IgD-negative memory B cell (primary cell): ENCODE results near the gene CPT1C. TPM values are rescaled to one million over a fixed set of nuclear protein-coding genes. Genes with fewer than 3 reads are reported as not detected.

Source experiments
- H3K27ac Mint-ChIP-seq, 3 donors: one replicate each; pipeline ENCODE4 v1.8.0; 2020 to 2022; ENCODE audit warnings: mild to moderate bottlenecking in 3 of 3, mixed read lengths in 3 of 3, moderate library complexity in 1 of 3
- H3K27me3 Mint-ChIP-seq: one replicate; pipeline ENCODE4 v1.8.0; 2021; ENCODE audit warnings: mixed read lengths
- H3K36me3 Mint-ChIP-seq: one replicate; pipeline ENCODE4 v1.8.0; 2020; ENCODE audit warnings: mild to moderate bottlenecking, mixed read lengths
- H3K4me1 Mint-ChIP-seq, 3 donors: one replicate each; pipeline ENCODE4 v1.8.0; 2020 to 2022; ENCODE audit warnings: mixed read lengths in 3 of 3, mild to moderate bottlenecking in 1 of 3
- H3K4me3 Mint-ChIP-seq, 4 donors: one replicate each; pipeline ENCODE4 v1.8.0; 2020 to 2022; ENCODE audit warnings: mild to moderate bottlenecking in 4 of 4, mixed read lengths in 4 of 4, moderate library complexity in 3 of 4
- H3K9me3 Mint-ChIP-seq, 3 donors: one replicate each; pipeline ENCODE4 v1.8.0; 2020 to 2021; ENCODE audit warnings: mixed read lengths in 3 of 3, mild to moderate bottlenecking in 1 of 3
- polyA plus RNA-seq: library from polyadenylated mRNA; unstranded; fragments of 300-500 nt; fragmentation: Illumina TruSeq; gene quantifications from one replicate; pipeline ENCODE4 v1.2.3, GENCODE V29; 2021

Gene CPT1C
- polyA plus RNA-seq, 1 donor from 2014 or later: not detected

DNA sequence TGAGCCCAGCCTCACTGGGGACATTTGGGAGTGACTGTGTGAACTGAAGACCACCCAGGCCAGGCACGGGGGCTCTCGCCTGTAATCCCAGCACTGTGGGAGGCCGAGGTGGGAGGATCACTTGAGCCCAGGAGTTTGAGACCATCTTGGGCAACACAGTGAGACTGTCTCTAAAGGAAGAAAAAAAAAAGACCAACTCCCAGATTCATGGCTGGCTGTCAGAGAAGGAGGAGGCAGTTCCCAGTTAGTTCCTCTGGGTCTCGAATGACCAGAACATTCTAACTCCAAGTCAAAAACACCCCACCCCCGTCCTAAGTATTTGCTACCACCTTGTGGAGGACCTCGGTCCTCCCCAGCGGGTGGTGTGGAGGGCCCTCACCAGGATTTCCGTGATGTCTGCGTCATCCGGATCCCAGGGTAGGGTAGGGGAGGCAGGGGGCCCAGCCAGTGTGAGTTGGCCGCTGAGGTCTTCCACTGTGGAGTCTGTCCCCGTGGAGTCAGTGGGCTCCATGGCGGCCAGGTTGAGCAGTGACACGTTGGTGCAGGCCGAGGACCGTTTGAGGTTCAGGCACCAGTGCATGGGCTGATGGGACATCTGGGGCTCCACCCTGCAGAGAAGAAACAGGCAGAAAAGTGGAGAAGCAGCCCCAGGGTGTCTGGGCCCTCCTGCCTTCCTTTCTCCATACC lies 70.9 kb downstream of the CPT1C start:
- Mint-ChIP-seq H3K27ac (no peak overlapping the region), H3K4me1 (peaks cover 0 to 6% (median 6%) of the 10 kb centered on the region in 3 donors), H3K4me3 (peak overlapping the region in 1 of 4 donors; percentile 53), H3K9me3 (no peaks in the 10 kb centered on the region), H3K36me3 (no peaks in the 10 kb centered on the region), H3K27me3 (no peaks in the 10 kb centered on the region)

DNA sequence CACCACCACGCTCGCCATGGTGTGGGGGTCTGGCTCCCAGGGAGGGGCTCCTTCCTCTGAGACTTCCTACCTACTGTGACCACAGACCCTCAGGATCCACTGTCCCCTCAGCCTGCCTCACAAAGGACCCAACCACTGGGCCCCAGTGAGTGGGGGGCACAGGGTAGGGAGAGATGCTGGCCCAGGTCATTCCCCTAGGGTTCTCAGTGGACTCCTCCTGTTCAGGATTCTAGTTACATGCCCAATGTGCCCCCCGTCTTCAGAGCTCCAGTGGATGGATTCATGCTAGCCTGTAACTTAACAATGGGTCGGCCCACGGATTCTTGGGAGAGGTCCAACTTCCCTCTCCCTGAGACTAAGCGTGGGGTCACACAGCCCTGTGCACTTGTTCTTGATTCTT lies 72.3 kb downstream of the CPT1C start, which contains the start of gene TSKS:
Gene TSKS (minus strand): TSS at position 77 of the 400 bp plus-strand sequence. CDS start 59 bp downstream, at position 18.
- H3K4me1 Mint-ChIP-seq: peaks cover 4 to 17% (median 16%) of the 10 kb centered on the region in 3 donors
- peak within 1 kb of the TSS in 1 of 3 donors; percentile 43 for H3K27ac Mint-ChIP-seq
- no peaks in the 10 kb centered on the region for H3K9me3 Mint-ChIP-seq
- H3K27me3 Mint-ChIP-seq: no peaks in the 10 kb centered on the region
- H3K36me3 Mint-ChIP-seq: no peaks in the 10 kb centered on the region
- peak within 1 kb of the TSS in 2 of 4 donors; percentile 13 to 40 for H3K4me3 Mint-ChIP-seq

Other genes starting within 250 kb of the CPT1C start
- not detected for gene SLC17A7, start 249.6 kb upstream of the CPT1C start, polyA plus RNA-seq
- gene PIH1D1, start 239.3 kb upstream of the CPT1C start, polyA plus RNA-seq: 98.8 TPM
- gene ALDH16A1, start 237.9 kb upstream of the CPT1C start, polyA plus RNA-seq: 67.5 TPM
- 24.3 TPM for gene FLT3LG, start 216.9 kb upstream of the CPT1C start, polyA plus RNA-seq
- gene RPL13A, start 203.5 kb upstream of the CPT1C start, polyA plus RNA-seq: 3,792 TPM
- 3,702 TPM for gene RPS11, start 194.7 kb upstream of the CPT1C start, polyA plus RNA-seq
- 60.8 TPM for gene FCGRT, start 178.5 kb upstream of the CPT1C start, polyA plus RNA-seq
- 3.1 TPM for gene RCN3, start 163.1 kb upstream of the CPT1C start, polyA plus RNA-seq
- 144 TPM for gene NOSIP, start 110.6 kb upstream of the CPT1C start, polyA plus RNA-seq
- gene PRRG2, start 109.8 kb upstream of the CPT1C start, polyA plus RNA-seq: 0.26 TPM
- 0.70 TPM for gene PRR12, start 99.9 kb upstream of the CPT1C start, polyA plus RNA-seq
- gene RRAS, start 51.0 kb upstream of the CPT1C start, polyA plus RNA-seq: 18.4 TPM
- gene SCAF1, start 48.9 kb upstream of the CPT1C start, polyA plus RNA-seq: 3.4 TPM
- 66.0 TPM for gene IRF3, start 25.3 kb upstream of the CPT1C start, polyA plus RNA-seq
- gene BCL2L12, start 25.2 kb upstream of the CPT1C start, polyA plus RNA-seq: 16.8 TPM
- gene PRMT1, start 13.8 kb upstream of the CPT1C start, polyA plus RNA-seq: 187 TPM
- gene ADM5, start 1.5 kb upstream of the CPT1C start, polyA plus RNA-seq: 0.65 TPM
- 0.15 TPM for gene TSKS, start 72.2 kb downstream of the CPT1C start, polyA plus RNA-seq
- 6.5 TPM for gene AP2A1, start 75.9 kb downstream of the CPT1C start, polyA plus RNA-seq
- 6.6 TPM for gene FUZ, start 122.2 kb downstream of the CPT1C start, polyA plus RNA-seq
- 54.7 TPM for gene MED25, start 127.2 kb downstream of the CPT1C start, polyA plus RNA-seq
- 45.0 TPM for gene PTOV1, start 160.0 kb downstream of the CPT1C start, polyA plus RNA-seq
- 56.3 TPM for gene PNKP, start 176.5 kb downstream of the CPT1C start, polyA plus RNA-seq
- 5.0 TPM for gene AKT1S1, start 186.2 kb downstream of the CPT1C start, polyA plus RNA-seq
- gene TBC1D17, start 186.6 kb downstream of the CPT1C start, polyA plus RNA-seq: 19.1 TPM
- 0.39 TPM for gene IL4I1, start 205.8 kb downstream of the CPT1C start, polyA plus RNA-seq
- gene ATF5, start 238.1 kb downstream of the CPT1C start, polyA plus RNA-seq: 3.4 TPM
- 62.9 TPM for gene NUP62, start 238.4 kb downstream of the CPT1C start, polyA plus RNA-seq